M059J (cell line): ENCODE data around the gene TNS3. TPM values are rescaled to one million over a fixed set of nuclear protein-coding genes. Genes with fewer than 3 reads are reported as not detected.
A peak's percentile ranks its signal among the peaks of the same experiment; 100 is the strongest.

ENCODE experiments used
- DNase-seq: peaks from one replicate; pipeline ENCODE4 v3.0.0-alpha.2; 2012; ENCODE audit warnings: low read depth
- total RNA-seq: library from RNA; depleted of rRNA; stranded (reverse); fragments of >200 nt; shearing (Covaris generic); gene quantifications from 2 replicates; pipeline ENCODE4 v1.2.3, GENCODE V29; 2014

TNS3 gene
- total RNA-seq, 1 experiment from 2014 or later, result 115 TPM

DNA sequence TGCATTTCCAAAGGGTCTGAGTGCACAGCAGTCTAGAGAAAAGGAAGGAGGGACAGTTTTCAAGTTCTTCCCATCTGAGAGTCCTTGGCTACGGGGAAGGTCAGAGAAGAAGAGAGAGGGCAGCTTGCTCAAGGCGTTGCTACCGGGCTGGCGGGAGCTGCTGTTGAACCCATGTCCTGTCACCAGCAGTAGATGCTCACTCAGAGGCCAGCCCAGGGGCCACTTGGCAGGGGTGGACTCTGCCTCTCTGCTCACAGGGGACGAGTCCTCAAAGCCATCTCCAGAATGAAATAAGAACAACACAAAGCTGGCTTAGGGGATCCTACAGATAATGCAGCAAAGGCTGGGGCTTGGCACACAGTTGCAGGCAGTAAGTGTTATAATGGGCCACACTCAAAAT lies 231.5 kb downstream of the TNS3 start:
- no peak for DNase-seq

DNA sequence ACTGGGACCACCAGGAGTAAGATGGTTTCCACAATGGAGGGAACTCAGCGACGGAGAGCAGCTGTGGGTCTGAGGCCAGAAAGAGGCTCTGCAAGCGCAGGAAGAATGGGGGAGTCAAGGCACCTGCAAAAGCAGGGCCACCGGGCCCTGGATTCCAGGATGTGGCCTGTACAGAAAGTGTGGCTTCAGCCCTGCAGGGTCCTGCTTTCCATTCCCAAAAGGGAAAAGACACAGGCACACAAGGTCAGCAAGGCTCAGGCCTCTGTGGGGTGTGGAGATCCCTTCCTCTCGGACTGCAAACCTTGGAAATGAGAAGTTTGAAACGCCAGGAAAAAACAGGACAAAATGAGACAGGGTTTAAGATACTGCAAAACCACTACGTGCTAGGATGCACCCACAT lies 232.5 kb downstream of the TNS3 start:
- DNase-seq, result no peak

DNA sequence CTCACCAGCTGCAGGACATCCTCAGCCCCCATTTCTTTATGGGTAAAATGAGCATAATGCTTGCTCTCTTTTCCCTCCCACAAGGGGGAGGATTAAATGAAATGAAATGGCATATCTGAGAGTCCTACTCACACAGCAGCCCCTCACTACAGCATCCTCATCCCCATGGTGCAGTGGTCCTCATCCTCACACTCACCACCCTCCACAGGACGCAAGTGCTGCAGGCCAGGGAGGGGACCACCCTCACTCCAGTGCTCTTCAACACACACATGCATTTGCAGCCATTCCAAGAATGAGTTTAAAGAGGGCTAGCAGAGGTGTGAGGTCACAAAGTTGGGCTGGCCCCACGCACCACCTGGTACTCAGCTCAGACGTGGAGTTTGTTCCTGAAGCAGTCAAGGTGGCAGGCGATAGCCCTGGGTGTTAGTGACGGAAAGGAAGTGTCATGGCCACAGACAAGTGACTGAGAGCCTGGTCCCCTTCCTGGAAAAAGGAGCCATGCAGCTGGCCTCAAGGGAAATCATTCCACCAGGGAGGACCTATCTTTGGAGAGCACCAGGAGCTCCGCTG lies 234.0 kb downstream of the TNS3 start:
- no peak for DNase-seq

DNA sequence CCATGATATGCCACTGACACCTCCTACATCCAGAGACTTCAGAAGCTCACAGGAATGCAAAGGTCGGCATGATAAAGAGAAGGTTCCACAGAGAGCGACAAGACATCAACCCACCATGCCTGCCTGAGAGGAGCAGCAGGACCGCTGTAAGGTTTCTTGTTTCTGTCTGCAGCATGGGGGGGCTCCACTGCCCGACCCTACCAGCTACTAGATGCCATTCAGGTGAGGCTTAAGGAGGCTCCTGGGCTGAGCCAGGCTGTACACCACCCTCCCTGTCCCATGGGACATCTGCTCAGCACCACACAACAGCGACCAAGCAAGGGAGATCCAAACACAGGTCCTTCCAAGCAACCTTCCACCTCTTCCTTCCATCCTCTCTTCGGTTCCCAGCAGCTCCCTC lies 234.6 kb downstream of the TNS3 start:
- no peak for DNase-seq

DNA sequence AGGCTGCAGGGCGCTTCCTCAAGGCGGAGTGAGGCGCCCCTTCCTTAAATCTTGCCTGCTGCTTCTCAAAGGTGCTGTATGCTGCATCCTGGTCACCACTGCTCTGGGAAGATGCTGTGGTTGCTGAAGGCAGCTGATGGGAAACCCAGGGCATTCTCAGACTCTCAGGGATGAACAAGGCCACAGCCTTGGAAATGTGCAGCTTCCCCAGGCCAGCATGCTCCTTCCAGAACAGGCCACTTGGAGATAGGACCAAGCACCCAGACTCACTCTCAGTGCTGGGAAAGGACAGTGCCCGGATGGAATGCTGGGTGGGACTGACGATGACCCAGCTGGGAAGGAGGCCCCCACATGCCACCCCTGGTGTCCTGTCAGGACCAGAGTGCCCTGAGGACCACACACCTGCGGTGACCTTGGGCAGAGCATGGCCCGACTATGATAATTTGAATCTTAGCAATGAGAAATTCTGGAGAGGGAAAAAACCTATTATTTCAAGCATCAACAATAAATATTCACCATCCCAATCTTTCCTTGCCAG lies 235.5 kb downstream of the TNS3 start:
- no peak for DNase-seq

DNA sequence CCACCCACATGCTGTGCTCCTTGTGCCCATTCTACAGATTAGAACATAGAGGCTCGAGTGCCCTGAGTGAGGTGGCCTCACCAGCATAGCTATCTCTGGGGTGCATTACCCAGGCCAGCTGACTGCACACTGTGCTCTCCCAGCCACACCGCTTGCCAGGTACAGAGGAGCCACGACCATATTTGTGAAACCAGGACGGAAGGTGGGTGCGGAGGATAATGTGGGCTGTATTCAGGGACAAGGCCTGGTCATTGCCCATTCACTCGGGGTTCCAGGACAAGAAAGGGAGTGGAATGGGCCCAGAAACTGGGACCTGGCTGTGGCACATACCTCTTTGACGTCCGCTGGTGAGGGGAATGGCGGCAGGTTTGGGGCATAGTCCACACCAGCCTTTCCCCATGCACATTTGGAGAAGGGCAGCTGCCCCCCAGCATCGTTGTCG lies 236.0 kb downstream of the TNS3 start:
- no peak for DNase-seq

DNA sequence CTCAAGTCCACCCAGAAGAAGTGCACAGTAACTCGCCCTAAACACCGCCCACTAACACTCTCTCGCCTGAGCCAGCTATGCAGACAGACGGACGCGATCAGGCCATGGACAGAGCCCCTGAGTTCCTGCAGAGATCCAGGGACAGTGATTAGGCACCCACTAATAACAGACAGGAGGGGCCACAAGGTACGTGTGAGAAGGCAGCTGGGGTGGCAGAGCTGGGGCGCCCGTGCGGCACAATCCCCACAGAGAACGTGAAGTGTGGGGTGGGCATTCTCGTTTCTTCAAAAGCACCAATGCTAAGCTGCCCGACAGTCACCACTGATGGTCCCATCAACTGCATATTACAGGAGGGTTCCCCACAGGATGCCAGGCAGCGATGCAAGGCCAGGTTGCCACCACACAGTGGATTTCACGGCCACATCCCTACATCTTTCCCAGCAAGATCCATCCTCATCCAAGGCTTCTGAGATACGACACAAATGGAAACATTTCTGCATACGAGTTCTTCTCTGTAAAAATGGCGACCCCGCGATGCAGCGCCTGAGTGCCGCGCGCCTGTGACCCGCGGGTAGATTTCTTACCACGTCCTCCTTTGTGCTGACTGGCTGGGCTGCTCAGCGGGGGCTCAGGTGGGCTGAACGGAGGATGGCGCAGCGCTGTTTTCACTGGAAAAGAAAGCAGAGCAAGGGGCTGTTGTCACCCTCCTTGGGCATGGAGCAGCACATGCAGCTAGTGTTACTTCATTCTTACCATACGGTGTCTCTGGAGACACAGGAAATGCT lies 237.5 kb downstream of the TNS3 start:
- DNase-seq, result no peak

DNA sequence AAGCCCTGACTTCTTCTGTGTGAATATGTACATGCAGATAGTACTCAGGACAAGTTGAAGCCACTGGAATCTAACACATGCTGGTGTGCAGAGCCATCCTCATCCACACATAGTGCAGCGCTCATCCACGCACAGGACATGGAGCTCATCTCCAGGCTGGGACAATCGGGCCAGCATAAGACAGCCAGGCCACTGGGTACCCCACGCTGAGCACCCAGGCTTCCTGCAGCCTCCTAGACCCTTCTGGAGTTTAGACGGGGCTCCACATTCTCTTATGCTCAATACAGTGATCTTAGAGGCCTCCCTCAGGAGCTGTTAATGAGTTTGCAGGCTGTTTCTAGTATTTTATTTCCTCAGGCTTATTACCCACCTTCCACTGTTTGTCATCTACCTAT lies 238.9 kb downstream of the TNS3 start:
- no peak for DNase-seq

DNA sequence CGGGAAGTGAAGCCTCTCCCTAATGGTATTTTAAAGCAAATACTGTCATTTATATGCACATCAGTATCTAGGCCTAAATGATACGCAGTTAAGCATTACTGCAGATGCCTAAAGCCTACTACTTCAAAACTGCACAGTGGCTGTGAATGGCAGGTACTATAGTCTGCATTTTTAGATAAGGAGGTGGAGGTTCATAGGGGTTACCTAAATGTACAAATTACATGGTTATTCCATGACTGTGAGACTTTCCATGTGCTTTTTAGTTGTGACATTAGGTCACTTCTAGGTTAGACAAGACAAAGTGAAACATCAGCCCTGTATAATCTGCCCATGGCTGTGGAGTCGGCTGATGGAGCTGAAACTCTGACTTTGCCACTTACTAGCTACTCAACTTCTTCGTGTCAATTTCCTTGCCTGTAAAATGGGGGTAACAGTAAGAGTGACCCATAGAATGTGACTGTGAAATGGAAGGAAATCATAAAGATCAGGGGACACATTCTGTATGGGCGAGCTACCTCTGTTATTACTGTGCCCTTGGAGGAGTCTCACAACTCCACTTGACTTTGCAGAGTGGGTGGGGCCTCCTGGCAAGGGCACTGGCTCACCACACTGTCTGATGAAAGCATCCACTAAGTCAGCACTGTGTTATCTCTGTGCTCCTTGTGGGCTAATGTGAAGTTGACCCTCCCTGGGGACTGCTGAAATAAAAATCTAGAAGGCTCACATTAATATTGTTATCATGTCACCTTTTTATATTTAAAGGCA lies 239.4 kb downstream of the TNS3 start:
- DNase-seq, result no peak

DNA sequence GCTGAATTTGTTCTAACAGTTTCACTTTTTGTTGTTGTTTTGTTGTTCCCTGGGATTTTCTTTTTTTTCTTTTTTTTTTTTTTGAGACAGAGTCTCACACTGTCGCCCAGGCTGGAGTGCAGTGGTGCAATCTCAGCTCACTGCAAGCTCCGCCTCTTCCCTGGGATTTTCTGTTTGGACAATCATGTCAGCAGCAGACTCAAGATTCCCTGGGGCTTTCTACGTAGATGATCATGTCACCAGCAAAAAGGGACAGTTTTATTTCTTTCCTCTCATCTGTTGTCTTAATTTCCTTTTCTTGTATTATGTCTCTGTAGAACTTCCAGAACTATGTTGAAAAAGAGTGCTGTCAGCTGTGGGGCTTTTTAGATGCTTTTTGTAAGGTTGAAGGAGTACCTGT lies 241.4 kb downstream of the TNS3 start:
- no peak for DNase-seq

DNA sequence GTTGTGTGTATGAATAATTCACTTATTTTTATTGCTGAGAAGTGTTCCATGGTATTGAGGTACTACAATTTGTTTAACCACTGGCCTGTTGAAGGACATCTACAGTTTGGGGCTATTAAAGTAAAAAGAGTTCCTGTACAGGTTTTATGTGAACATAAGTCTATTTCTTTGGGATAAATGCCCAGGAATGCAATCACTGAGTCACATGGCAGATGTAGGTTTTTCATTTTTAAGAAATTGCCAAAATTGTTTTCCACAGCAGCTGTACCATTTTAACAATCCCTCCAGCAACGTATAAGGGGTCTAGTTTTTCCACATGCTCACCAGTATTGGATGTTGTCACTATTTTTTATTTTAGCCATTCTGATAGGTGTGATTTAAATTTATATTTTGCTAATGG lies 243.9 kb downstream of the TNS3 start:
- no peak for DNase-seq

DNA sequence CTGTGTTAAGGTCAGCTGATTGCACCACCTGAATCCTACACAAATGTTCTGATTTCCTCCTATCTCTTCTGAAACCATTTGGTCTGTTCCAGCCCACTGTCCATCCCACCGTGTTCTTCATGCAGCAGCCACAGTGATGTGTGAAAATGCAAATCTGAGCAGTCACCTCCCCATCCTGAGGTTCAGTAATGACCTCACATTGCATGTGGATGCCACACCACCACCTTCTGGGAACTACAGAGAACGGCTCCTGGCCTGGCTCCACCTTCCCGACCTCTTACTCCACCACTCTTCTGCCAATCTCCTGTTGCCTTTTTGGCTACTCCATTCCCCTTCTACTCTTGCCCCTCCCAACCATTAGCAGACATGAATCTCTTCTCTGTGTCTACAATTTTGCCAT lies 244.4 kb downstream of the TNS3 start:
- peak; percentile 56 for DNase-seq

DNA sequence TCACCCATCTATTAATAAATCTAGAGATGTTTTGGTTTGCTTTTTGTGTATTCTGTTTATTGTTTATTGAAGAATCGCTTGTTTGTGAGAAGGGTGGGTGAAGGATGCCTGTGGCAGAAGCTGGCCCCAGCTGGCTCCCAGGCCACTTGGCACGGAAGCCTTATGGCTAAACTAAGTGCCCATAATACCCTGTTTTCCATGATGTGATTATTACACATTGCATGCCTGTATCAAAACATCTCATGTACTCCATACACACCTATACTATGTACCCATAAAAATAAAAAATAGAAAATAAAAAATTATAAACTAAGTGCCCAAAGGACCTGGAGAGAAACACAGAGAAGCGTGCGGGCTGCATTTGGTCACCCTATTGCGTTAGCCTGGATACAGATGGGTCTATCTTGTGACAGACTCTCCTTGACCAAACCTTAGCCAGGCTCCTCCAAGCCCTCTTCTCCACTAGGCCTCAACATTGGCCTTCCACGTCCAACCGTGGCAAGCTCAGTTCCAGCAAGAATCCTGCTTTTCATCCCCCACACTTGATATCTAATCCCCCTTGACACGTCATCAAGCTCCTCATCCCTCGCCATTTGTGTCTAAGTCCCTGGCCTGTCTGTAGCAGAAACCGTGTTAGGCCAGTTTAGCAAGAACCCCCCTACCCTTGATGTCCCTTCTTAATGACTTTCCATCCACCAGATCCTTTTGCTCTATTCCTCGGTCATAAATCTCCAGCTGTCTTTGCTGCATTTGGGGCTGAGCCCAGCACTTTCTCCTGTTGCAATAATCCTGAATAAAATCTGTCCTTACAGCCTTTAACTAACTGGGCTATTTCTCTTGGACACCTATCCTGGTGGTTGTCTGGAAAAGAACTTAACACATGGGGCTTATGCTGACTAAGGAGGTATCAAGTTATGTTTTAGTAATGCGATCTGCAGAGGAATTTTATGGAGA lies 245.2 kb downstream of the TNS3 start:
- DNase-seq, result no peak

DNA sequence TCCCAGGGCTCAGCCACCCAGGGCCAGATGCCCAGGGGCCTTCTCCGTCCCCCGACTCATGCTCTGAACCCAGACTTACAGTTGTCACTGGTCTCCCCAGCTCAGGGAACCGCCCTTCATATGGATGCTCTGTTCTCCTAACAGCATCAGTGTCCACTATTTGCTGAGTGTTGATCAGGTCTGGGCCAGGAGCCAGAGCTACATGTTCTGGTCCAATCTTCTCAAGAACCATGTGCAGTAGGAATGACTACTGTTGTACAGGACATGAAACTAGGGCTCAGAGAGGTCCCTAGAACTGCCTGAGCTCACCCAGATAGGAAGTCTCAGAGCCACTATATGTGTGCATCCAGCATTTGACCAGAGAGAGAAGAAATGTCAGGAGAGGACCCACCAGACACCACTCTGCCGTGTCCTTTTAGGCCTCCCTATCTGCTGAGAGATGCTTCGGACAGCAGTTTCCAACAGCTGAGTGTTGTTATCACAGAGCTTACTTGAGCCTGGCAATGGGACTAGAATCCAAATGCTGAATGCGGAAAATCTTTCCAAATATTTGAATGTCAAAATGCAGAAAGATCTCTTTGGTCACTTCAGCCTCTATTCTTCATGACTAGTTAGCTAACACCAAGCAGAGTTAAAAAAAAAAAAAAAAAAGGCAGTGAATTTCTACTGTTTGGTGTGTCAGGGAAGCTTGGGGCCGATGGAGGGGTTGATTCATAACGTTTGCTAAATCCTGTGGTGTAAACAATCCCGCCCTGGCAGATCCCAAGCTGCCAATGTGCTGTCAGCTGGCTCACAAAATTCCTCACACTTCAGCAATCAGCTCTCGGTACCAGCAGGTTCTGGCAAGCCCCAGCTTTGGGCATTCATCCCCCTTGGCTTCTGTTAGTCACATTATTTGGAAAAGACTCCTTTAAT lies 246.1 kb downstream of the TNS3 start:
- peak; percentile 89 for DNase-seq

DNA sequence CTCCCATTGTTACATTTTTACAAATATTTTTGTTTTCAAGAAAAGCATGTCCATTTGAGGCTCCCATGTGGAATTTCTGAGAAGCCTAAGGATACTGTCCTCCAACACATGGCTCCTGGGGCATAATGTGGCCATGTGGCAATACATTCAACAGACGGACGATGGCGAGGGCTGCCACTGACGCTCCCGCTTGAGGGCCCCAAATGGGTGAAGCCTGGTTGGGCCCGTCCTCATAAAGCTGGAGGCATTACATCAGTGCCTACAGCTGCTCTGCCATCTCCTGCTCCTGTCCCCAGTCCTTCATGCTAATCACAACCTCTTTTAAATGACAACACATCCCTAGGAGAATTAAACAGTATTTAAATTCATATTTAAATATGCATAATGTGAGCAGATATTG lies 246.8 kb downstream of the TNS3 start:
- DNase-seq, result no peak

DNA sequence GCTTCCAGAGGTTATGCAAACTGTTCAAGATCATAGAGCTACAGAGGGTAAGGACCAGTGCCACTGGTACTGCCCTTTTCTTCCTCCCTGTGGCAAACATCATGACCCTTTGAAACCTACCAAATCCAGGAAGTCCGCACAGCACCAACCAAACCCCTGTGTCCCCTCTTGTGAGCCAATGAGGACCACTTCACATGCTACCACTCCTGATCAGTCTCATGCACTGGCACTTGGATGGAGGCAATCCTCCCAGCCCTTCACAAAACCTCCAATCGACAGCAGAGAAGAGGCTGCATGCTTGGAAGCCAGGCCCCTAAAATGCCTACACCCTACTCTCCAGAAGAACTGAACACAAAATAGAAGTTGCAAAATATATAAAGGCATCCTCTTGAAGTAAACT lies 248.0 kb downstream of the TNS3 start:
- no peak for DNase-seq

DNA sequence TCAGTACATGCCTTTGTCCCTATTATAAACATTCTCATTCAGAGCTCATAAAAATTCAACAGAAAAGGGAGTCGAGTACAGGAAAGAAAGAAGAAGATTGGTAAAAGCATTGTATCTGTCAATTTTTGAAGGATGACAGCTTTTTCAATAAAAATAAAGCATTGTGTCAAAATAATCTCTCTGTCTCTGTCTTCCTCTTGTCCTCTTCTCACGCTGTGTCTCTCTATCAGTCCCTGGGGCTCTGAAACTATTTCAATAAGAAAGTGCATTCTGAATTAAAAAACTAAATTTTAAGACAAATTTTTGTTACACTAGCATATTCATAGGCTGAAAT lies 248.4 kb downstream of the TNS3 start:
- no peak for DNase-seq

DNA sequence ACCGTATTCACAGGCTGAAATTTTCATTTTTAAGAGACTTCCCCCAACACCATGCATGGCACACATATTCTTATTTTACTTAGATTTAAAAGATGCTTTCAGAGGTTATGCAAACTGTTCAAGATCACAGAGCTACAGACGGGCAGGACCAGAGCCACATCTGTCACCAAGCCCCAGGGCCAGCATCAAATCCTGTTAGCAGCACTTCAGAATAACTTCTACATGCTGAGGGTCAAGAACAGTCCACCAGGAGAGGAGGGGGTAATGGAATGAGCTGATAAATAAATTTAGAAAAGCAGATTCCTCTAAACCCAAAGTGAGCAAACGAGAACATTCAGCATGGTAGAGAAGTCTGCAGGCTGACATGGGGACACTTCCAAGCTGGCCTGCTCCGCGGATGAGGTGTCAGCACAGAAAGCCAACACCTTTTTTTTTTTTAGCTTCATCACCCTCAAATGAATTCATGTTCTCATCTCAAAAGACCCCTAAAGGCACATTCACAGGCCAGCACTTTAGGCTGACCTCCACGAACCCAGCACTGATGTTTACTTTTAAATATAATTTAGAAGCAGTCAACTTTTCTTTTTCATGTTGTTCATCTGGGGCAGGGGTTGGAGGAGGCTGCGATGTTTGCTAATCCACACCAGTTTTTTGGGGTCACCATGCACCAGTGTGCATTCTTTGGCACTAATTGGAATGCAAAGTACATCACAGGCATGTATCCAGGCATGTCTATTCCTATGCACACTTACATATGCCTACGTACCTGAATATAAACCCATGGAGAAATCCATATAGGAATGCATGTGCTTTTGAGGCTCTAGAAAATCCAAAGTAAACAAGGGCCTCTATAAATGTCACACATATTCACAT lies 249.0 kb downstream of the TNS3 start:
- DNase-seq, result no peak

DNA sequence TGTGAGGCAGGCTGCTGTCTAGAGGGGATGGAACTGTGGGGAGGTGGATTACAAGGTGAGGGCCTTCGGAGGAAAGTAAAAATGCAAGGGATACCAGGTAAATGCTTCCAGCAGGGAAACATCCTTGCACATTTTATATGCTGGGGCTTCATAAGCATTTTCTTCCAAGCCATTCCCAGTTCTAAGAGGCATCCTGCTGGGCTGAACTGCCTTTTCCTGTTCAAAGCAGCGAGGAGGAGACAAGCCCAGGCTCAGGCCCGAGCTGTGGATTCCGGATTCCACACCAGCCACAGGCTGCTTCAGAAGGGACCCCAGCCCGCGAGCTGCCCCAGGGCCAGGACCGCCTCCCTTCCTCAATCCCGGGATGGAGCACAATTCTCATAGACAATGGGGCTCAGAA lies 249.7 kb downstream of the TNS3 start:
- no peak for DNase-seq

DNA sequence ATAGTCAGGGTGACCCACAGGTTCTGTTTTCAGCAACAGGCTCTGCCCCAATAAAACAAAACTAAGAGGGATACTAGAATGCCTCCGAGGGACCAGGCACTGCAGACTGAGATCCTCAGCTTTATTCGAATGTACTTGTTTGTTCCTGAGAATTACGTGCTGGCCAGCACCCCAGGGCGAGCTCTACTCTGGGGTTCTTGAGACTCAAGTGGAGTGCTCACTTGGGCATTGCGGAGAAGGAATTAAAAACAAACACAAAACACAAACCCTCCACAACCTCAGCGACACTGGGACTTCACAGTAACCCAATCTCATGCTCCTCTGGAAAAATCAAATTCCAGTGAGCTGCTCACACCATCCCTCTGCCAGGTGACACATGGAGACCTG lies 250.7 kb downstream of the TNS3 start:
- DNase-seq, result no peak
